GM12801 (cell line): ENCODE measurements around the gene OR2G3.

ENCODE experiments used
- CTCF ChIP-seq: IDR thresholded peaks from one replicate; pipeline ENCODE4 v1.5.1; 2011; ENCODE audit warnings: control low read depth; ENCODE audit not compliant: insufficient read length; ENCODE audit errors: extremely low read depth

Gene OR2G3

GRCh38 chr1:247639381-247639981 is 34.1 kb downstream of the OR2G3 start:
- TF ChIP-seq CTCF: no peak

GRCh38 chr1:247642742-247643141 is 37.4 kb downstream of the OR2G3 start:
- no peak for TF ChIP-seq CTCF

GRCh38 chr1:247646867-247647266 is 41.5 kb downstream of the OR2G3 start:
- TF ChIP-seq CTCF: no peak

GRCh38 chr1:247647864-247648263 is 42.5 kb downstream of the OR2G3 start:
- no peak for TF ChIP-seq CTCF

GRCh38 chr1:247653040-247653439 is 47.7 kb downstream of the OR2G3 start:
- TF ChIP-seq CTCF: no peak
